Measurements from ENCODE around the gene RAB20. TPM values are rescaled to one million over a fixed set of nuclear protein-coding genes. Genes with fewer than 3 reads are reported as not detected.
"Not testable (repeated sequence)": the region's sequence is repeated elsewhere in the genome, so short reads cannot be mapped to it uniquely, and the experiment has no call there.

RAB20 gene
- total RNA-seq, 1 experiment from 2014 or later = 12.3 TPM

DNA sequence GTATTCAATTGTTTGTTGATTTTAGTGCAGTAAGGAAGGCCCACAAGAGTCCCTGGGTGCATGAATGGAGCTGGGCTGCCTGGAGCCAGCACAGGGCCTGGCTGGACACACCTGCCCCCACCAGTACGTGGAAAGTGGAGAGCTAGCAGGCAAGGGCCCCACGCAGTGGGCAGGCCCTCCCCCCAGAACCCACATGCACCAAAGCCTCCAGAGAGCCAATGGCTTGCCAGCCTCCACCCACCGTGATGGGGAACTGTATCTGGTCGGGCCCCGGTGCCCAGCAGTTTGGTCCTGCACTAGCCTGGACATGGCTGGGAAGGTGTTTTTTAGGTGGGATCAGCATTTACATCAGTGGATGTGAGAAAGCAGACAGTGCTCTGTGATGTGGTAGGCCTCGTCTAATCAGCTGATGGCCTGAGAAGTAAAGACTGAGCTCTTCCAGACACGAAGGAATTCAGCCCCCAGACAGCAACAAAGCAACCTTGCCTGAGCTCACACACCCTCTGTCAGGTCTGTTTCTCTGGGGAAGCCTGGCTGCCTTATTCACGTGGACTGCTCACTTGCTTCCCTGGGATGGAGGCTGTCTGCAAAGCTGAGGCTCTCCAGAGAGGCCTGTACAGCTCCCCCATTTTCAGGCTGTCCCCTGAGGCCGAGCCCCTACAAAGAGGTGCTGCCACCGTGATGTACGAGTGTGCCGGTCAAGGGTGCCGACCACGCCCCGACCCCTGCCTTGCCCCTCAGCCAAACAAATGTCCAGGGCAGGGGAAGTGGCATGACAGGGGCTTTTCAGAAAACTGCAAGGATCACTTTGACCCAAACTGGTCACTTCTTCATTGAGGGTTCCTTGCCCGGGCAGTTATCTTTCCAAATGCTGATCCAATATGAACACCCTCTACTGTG lies 27.5 kb downstream of the RAB20 start:
- Histone ChIP-seq H3K27me3 (ENCODE audit: insufficient read depth, low read length) (no peaks in the 10 kb centered on the region), H2AK5ac (ENCODE audit: insufficient read length, low read length) (no peak overlapping the region), H4K8ac (replicated peaks; ENCODE audit: insufficient read length, low read depth, low read length) (no peak overlapping the region), H2AFZ (ENCODE audit: low read length) (no peak overlapping the region), H3K23me2 (ENCODE audit: insufficient read length, low read depth, low read length, poor library complexity, severe bottlenecking) (no peaks in the 10 kb centered on the region), H3K79me1 (ENCODE audit: insufficient read depth, low read depth, low read length, poor library complexity, severe bottlenecking) (peaks cover 2% of the 10 kb centered on the region), H4K20me1 (ENCODE audit: control insufficient read depth, insufficient read depth, insufficient read length) (no peaks in the 10 kb centered on the region), H3K4me1 (ENCODE audit: insufficient read depth, low read length) (peaks cover 3% of the 10 kb centered on the region), H3K9ac (ENCODE audit: extremely low read depth, insufficient read length, low read length) (no peak overlapping the region), H2BK12ac (ENCODE audit: insufficient read length, low read depth, low read length) (no peak overlapping the region), H3K56ac (ENCODE audit: insufficient read length, low read depth, low read length) (no peak overlapping the region), H2BK15ac (ENCODE audit: low read depth, low read length) (no peak overlapping the region), H3K4ac (ENCODE audit: low read depth, low read length) (no peak overlapping the region), H3T11ph (ENCODE audit: low read length) (no peak overlapping the region), H3K18ac (ENCODE audit: insufficient read length, low read depth, low read length) (no peak overlapping the region), H3K79me2 (ENCODE audit: insufficient read depth, low read length) (peaks cover 2% of the 10 kb centered on the region; the same call in 1 of the 2 replicates), H2BK5ac (ENCODE audit: insufficient read length, low read length) (no peak overlapping the region), H2BK20ac (ENCODE audit: low read depth, low read length, poor library complexity, severe bottlenecking) (no peak overlapping the region), H3K4me2 (ENCODE audit: insufficient read depth, insufficient read length, low read length) (no peak overlapping the region), H4K5ac (ENCODE audit: insufficient read length, low read depth, low read length) (no peak overlapping the region), H4K91ac (ENCODE audit: insufficient read length, low read depth, low read length) (no peak overlapping the region), H2BK120ac (ENCODE audit: low read depth, low read length, poor library complexity, severe bottlenecking) (no peak overlapping the region), H3K23ac (ENCODE audit: insufficient read length, low read depth, low read length) (no peak overlapping the region), H3K9me3 (ENCODE audit: control insufficient read depth, low read depth, low read length) (no peaks in the 10 kb centered on the region), H3K14ac (ENCODE audit: insufficient read depth, low read length) (no peak overlapping the region), H3K27ac (ENCODE audit: insufficient read length, low read depth, low read length) (no peak overlapping the region)
- WGBS (ENCODE audit: extremely low coverage, insufficient read length, low lambda C conversion rate) = no CpG with 5 or more reads among the region's 16 CpGs
- no peak for DNase-seq
- H3K9me3 Mint-ChIP-seq = no peaks in the 10 kb centered on the region
- H3K27ac Mint-ChIP-seq = peak overlapping the region in 2 of 3 experiments; percentile 81 to 87; a peak in 3 of 7 replicates
- peaks cover 15 to 26% of the 10 kb centered on the region in 2 experiments for H3K4me1 Mint-ChIP-seq
- no peak overlapping the region for H3K4me3 Mint-ChIP-seq
- TF ChIP-seq, protein P1, sequence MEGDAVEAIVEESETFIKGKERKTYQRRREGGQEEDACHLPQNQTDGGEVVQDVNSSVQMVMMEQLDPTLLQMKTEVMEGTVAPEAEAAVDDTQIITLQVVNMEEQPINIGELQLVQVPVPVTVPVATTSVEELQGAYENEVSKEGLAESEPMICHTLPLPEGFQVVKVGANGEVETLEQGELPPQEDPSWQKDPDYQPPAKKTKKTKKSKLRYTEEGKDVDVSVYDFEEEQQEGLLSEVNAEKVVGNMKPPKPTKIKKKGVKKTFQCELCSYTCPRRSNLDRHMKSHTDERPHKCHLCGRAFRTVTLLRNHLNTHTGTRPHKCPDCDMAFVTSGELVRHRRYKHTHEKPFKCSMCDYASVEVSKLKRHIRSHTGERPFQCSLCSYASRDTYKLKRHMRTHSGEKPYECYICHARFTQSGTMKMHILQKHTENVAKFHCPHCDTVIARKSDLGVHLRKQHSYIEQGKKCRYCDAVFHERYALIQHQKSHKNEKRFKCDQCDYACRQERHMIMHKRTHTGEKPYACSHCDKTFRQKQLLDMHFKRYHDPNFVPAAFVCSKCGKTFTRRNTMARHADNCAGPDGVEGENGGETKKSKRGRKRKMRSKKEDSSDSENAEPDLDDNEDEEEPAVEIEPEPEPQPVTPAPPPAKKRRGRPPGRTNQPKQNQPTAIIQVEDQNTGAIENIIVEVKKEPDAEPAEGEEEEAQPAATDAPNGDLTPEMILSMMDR (conservative IDR thresholded peaks at IDR 0.05) = no peak
- no peaks in the 10 kb centered on the region for H3K27me3 Mint-ChIP-seq (ENCODE audit: low read depth)
- no peaks in the 10 kb centered on the region; a peak in 2 of 7 replicates for H3K36me3 Mint-ChIP-seq (ENCODE audit: insufficient read depth in 1 of 3, low read depth in 3 of 3)

DNA sequence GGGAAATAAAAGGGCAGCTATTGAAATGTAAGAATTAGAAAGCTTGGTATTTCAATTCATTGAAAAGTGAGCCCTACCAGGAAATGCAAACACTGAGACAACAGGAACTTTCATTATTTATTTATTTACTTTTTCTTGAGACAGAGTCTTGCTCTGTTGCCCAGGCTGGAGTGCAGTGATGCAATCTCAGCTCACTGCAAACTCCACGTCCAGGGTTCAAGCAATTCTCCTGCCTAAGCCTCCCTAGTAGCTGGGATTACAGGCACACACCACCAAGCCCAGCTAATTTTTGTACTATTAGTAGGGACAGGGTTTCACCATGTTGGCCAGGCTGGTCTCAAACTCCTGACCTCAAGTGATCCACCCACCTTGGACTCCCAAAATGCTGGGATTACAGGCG lies 29.3 kb downstream of the RAB20 start:
- H3K18ac ChIP-seq (ENCODE audit: insufficient read length, low read depth, low read length); H3K4me3 Mint-ChIP-seq; H3K27me3 Mint-ChIP-seq (ENCODE audit: low read depth); H4K8ac ChIP-seq (replicated peaks; ENCODE audit: insufficient read length, low read depth, low read length); H3T11ph ChIP-seq (ENCODE audit: low read length); H3K27ac Mint-ChIP-seq; H2BK12ac ChIP-seq (ENCODE audit: insufficient read length, low read depth, low read length); H3K4me1 ChIP-seq (ENCODE audit: insufficient read depth, low read length); H3K23ac ChIP-seq (ENCODE audit: insufficient read length, low read depth, low read length); H3K9me3 ChIP-seq (ENCODE audit: control insufficient read depth, low read depth, low read length); H4K91ac ChIP-seq (ENCODE audit: insufficient read length, low read depth, low read length); H2AK5ac ChIP-seq (ENCODE audit: insufficient read length, low read length); H3K27me3 ChIP-seq (ENCODE audit: insufficient read depth, low read length); H3K14ac ChIP-seq (ENCODE audit: insufficient read depth, low read length); H2BK15ac ChIP-seq (ENCODE audit: low read depth, low read length); H4K5ac ChIP-seq (ENCODE audit: insufficient read length, low read depth, low read length); H3K23me2 ChIP-seq (ENCODE audit: insufficient read length, low read depth, low read length, poor library complexity, severe bottlenecking); H3K36me3 Mint-ChIP-seq (ENCODE audit: insufficient read depth in 1 of 3, low read depth in 3 of 3); H3K79me1 ChIP-seq (ENCODE audit: insufficient read depth, low read depth, low read length, poor library complexity, severe bottlenecking); H3K9me3 Mint-ChIP-seq; H2BK120ac ChIP-seq (ENCODE audit: low read depth, low read length, poor library complexity, severe bottlenecking); H2BK20ac ChIP-seq (ENCODE audit: low read depth, low read length, poor library complexity, severe bottlenecking); H3K79me2 ChIP-seq (ENCODE audit: insufficient read depth, low read length); H3K4me2 ChIP-seq (ENCODE audit: insufficient read depth, insufficient read length, low read length); H2AFZ ChIP-seq (ENCODE audit: low read length); DNase-seq; H3K27ac ChIP-seq (ENCODE audit: insufficient read length, low read depth, low read length); H3K56ac ChIP-seq (ENCODE audit: insufficient read length, low read depth, low read length); H3K9ac ChIP-seq (ENCODE audit: extremely low read depth, insufficient read length, low read length); H4K20me1 ChIP-seq (ENCODE audit: control insufficient read depth, insufficient read depth, insufficient read length); H2BK5ac ChIP-seq (ENCODE audit: insufficient read length, low read length); H3K4ac ChIP-seq (ENCODE audit: low read depth, low read length): not testable (repeated sequence)
- no CpG with 5 or more reads among the region's 2 CpGs for WGBS (ENCODE audit: extremely low coverage, insufficient read length, low lambda C conversion rate)
- peaks cover 29 to 37% of the 10 kb centered on the region in 2 experiments for H3K4me1 Mint-ChIP-seq
